ENCODE results near the gene ZNF385B. TPM values are rescaled to one million over a fixed set of nuclear protein-coding genes. Genes with fewer than 3 reads are reported as not detected.

ZNF385B gene
- polyA plus RNA-seq, 1 donor from 2014 or later: 0.31 TPM

GRCh38 chr2:179830043-179830787 is 31.2 kb downstream of the ZNF385B start:
- no peak overlapping the region for H3K9ac ChIP-seq (ENCODE audit: low read length)
- H3K27ac ChIP-seq (ENCODE audit: low read length): no peak overlapping the region
- no peaks in the 10 kb centered on the region for H3K79me2 ChIP-seq (replicated peaks; ENCODE audit: insufficient read depth, low read length)
- no peaks in the 10 kb centered on the region for H3F3A ChIP-seq (ENCODE audit: insufficient read depth, low read length, poor library complexity, severe bottlenecking)
- no peaks in the 10 kb centered on the region for H3K36me3 ChIP-seq (ENCODE audit: insufficient read depth, low read length)
- H4K20me1 ChIP-seq (ENCODE audit: insufficient read depth): no peaks in the 10 kb centered on the region
- H3K27me3 ChIP-seq (ENCODE audit: insufficient read depth, low read depth, low read length): no peaks in the 10 kb centered on the region
- no peak overlapping the region for H2AFZ ChIP-seq (ENCODE audit: low read depth, low read length)
- H3K4me3 ChIP-seq (ENCODE audit: low read length): no peak overlapping the region
- no peak overlapping the region for H3K4me2 ChIP-seq (ENCODE audit: low read length)
- TF ChIP-seq SMC3 (conservative IDR thresholded peaks at IDR 0.05; ENCODE audit: poor library complexity) (no peak), EP300 (conservative IDR thresholded peaks at IDR 0.05; ENCODE audit: poor library complexity, severe bottlenecking) (no peak), CTCF (IDR thresholded peaks at IDR 0.05; ENCODE audit: poor library complexity, severe bottlenecking) (no peak), REST (IDR thresholded peaks at IDR 0.05; ENCODE audit: borderline replicate concordance) (no peak), EZH2 (IDR thresholded peaks at IDR 0.05; ENCODE audit: borderline replicate concordance, insufficient read depth, low read length, poor library complexity, severe bottlenecking) (no peak), RAD21 (conservative IDR thresholded peaks at IDR 0.05) (no peak), MXI1 (conservative IDR thresholded peaks at IDR 0.05; ENCODE audit: poor library complexity, severe bottlenecking) (no peak)
- H3K9me2 ChIP-seq (ENCODE audit: insufficient read depth, low read length): no peaks in the 10 kb centered on the region
- H3K9me3 ChIP-seq (ENCODE audit: low read length): no peaks in the 10 kb centered on the region

- no peak overlapping the region for H2AFZ ChIP-seq (ENCODE audit: low read depth, low read length)
- no peak overlapping the region for H3K27ac ChIP-seq (ENCODE audit: low read length)
- H3K79me2 ChIP-seq (replicated peaks; ENCODE audit: insufficient read depth, low read length): no peaks in the 10 kb centered on the region
- H3K4me2 ChIP-seq (ENCODE audit: low read length): no peak overlapping the region
- no peaks in the 10 kb centered on the region for H4K20me1 ChIP-seq (ENCODE audit: insufficient read depth)
- no peaks in the 10 kb centered on the region for H3K9me2 ChIP-seq (ENCODE audit: insufficient read depth, low read length)
- H3K9me3 ChIP-seq (ENCODE audit: low read length): no peaks in the 10 kb centered on the region
- H3F3A ChIP-seq (ENCODE audit: insufficient read depth, low read length, poor library complexity, severe bottlenecking): no peaks in the 10 kb centered on the region
- TF ChIP-seq SMC3 (conservative IDR thresholded peaks at IDR 0.05; ENCODE audit: poor library complexity) (no peak), TAF1 (IDR thresholded peaks at IDR 0.05; ENCODE audit: low read depth) (no peak), POLR2AphosphoS5 (IDR thresholded peaks at IDR 0.05) (no peak), EZH2 (IDR thresholded peaks at IDR 0.05; ENCODE audit: borderline replicate concordance, insufficient read depth, low read length, poor library complexity, severe bottlenecking) (no peak), EP300 (conservative IDR thresholded peaks at IDR 0.05; ENCODE audit: poor library complexity, severe bottlenecking) (no peak), CTCF (IDR thresholded peaks at IDR 0.05; ENCODE audit: poor library complexity, severe bottlenecking) (no peak)
- no peaks in the 10 kb centered on the region for H3K27me3 ChIP-seq (ENCODE audit: insufficient read depth, low read depth, low read length)
- H3K9ac ChIP-seq (ENCODE audit: low read length): no peak overlapping the region
- H3K4me3 ChIP-seq (ENCODE audit: low read length): no peak overlapping the region
- no peaks in the 10 kb centered on the region for H3K36me3 ChIP-seq (ENCODE audit: insufficient read depth, low read length)
These were observed 35.1 kb downstream of the ZNF385B start for GRCh38 chr2:179826297-179826696.

All from neural cell (in vitro differentiated cells).